Skeletal muscle satellite cell (primary cell): Measurements from ENCODE around the gene DHX29.

Experiments
- H3K27me3 ChIP-seq: 2 replicates; pipeline ENCODE4 v1.7.0; 2013; ENCODE audit warnings: low read length; ENCODE audit not compliant: control insufficient read depth, insufficient read depth
- H3K36me3 ChIP-seq: 2 replicates; pipeline ENCODE4 v1.7.0; 2013; ENCODE audit warnings: mild to moderate bottlenecking, control low read depth, low read length; ENCODE audit not compliant: insufficient read depth
- H3K4me1 ChIP-seq: 2 replicates; pipeline ENCODE4 v1.7.0; 2013; ENCODE audit warnings: low read length; ENCODE audit not compliant: control insufficient read depth, insufficient read depth
- H3K4me2 ChIP-seq: 2 replicates; pipeline ENCODE4 v1.7.0; 2013; ENCODE audit warnings: mild to moderate bottlenecking, low read length
- H3K4me3 ChIP-seq: 2 replicates; pipeline ENCODE4 v1.7.0; 2013; ENCODE audit warnings: low read length
- H3K9ac ChIP-seq: 2 replicates; pipeline ENCODE4 v1.7.0; 2013; ENCODE audit warnings: mild to moderate bottlenecking, low read depth, low read length, moderate library complexity
- H3K9me3 ChIP-seq: replicated peaks from 2 replicates; pipeline ENCODE4 v1.7.0; 2013; ENCODE audit warnings: mild to moderate bottlenecking, control low read depth, low read length

The DHX29 gene

GRCh38 chr5:55276771-55277170 lies 30.7 kb downstream of the DHX29 start:
- Histone ChIP-seq H3K9ac (no peak overlapping the region), H3K36me3 (peaks cover 68% of the 10 kb centered on the region), H3K9me3 (no peaks in the 10 kb centered on the region), H3K27me3 (no peaks in the 10 kb centered on the region), H3K4me3 (no peak overlapping the region), H3K4me1 (peaks cover 9% of the 10 kb centered on the region), H3K4me2 (no peak overlapping the region)

DNA sequence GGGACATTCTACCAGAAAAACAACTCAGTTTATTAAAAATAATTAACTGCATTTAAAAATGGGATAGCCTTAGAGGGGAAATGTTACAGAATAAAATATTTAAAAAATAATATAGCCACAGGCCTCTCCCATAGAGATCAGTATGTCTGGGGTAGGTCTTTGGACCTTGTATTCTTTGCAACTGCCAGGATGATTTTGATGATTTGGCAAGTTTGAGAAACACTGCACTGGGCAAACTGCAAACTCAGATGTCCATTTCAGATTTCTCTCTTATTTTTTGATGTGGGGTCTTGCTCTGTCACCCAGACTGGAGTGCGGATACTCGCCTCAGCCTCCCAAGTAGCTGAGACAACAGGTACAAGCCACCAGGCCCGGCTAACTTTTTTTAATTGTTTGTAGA lies 49.2 kb downstream of the DHX29 start:
- H3K4me1 ChIP-seq, result no peaks in the 10 kb centered on the region
- H3K36me3 ChIP-seq, result peaks cover 72% of the 10 kb centered on the region
- H3K4me2 ChIP-seq, result no peak overlapping the region
- no peaks in the 10 kb centered on the region for H3K9me3 ChIP-seq
- H3K9ac ChIP-seq, result no peak overlapping the region
- no peak overlapping the region for H3K4me3 ChIP-seq
- no peaks in the 10 kb centered on the region for H3K27me3 ChIP-seq

- Histone ChIP-seq H3K9ac (no peak overlapping the region), H3K4me2 (no peak overlapping the region), H3K4me1 (no peaks in the 10 kb centered on the region), H3K27me3 (no peaks in the 10 kb centered on the region), H3K4me3 (no peak overlapping the region), H3K36me3 (peaks cover 47% of the 10 kb centered on the region), H3K9me3 (no peaks in the 10 kb centered on the region)
Observed at GRCh38 chr5:55254802-55255201, 52.7 kb downstream of the DHX29 start.

- H3K4me1 ChIP-seq, result no peaks in the 10 kb centered on the region
Observed at GRCh38 chr5:55250064-55250463, 57.4 kb downstream of the DHX29 start.

DNA sequence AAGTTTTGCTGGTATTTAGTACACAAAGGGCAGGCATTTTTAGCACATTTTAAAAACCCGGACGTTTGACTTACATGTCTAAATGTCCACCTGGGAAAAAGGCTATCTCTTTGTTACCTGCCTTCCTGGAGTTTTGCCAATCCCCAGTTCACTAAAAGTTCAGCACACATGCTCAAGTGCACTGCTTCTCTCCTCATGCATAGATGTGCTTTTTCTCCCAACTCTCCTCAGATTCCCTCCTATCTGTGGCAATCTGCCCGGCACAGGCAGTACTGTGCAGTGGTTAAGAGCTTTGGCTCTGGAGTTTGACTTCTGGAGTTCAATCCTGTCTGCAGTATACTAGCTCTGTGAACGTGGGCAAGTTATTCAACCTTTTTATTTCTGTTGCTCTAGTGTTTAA lies 65.7 kb downstream of the DHX29 start:
- no peak overlapping the region for H3K4me2 ChIP-seq
- no peaks in the 10 kb centered on the region for H3K9me3 ChIP-seq
- no peaks in the 10 kb centered on the region for H3K4me1 ChIP-seq
- H3K9ac ChIP-seq, result no peak overlapping the region
- H3K36me3 ChIP-seq, result no peaks in the 10 kb centered on the region
- H3K27me3 ChIP-seq, result peaks cover 26% of the 10 kb centered on the region
- H3K4me3 ChIP-seq, result no peak overlapping the region

More at GRCh38 chr5:55250064-55250463, 57.4 kb downstream of the DHX29 start:
- H3K9me3 ChIP-seq, result no peaks in the 10 kb centered on the region
- no peak overlapping the region for H3K9ac ChIP-seq
- H3K4me3 ChIP-seq, result no peak overlapping the region
- no peak overlapping the region for H3K4me2 ChIP-seq
- H3K27me3 ChIP-seq, result no peaks in the 10 kb centered on the region
- peaks cover 9% of the 10 kb centered on the region for H3K36me3 ChIP-seq

GRCh38 chr5:55236800-55237199 lies 70.7 kb downstream of the DHX29 start:
- Histone ChIP-seq H3K4me2 (no peak overlapping the region), H3K36me3 (no peaks in the 10 kb centered on the region), H3K4me1 (peaks cover 18% of the 10 kb centered on the region), H3K9me3 (no peaks in the 10 kb centered on the region), H3K27me3 (peaks cover 45% of the 10 kb centered on the region), H3K9ac (no peak overlapping the region), H3K4me3 (no peak overlapping the region)

GRCh38 chr5:55234121-55234700 lies 73.3 kb downstream of the DHX29 start:
- H3K27me3 ChIP-seq, result peaks cover 56% of the 10 kb centered on the region
- no peaks in the 10 kb centered on the region for H3K9me3 ChIP-seq
- no peaks in the 10 kb centered on the region for H3K36me3 ChIP-seq
- H3K9ac ChIP-seq, result peak overlapping the region; percentile 34
- peaks cover 23% of the 10 kb centered on the region for H3K4me1 ChIP-seq
- H3K4me2 ChIP-seq, result peak overlapping the region; percentile 91
- H3K4me3 ChIP-seq, result peak overlapping the region; percentile 70

GRCh38 chr5:55232985-55233928 lies 74.2 kb downstream of the DHX29 start, which contains the start of gene CCNO:
Gene CCNO, minus strand, starts transcription at chr5:55233608. Its CDS starts 85 bp downstream, at chr5:55233523.
- peaks cover 62% of the 10 kb centered on the region for H3K27me3 ChIP-seq
- peak within 1 kb of the TSS; percentile 70 for H3K4me3 ChIP-seq
- H3K9ac ChIP-seq, result peak within 1 kb of the TSS; percentile 34
- peaks cover 23% of the 10 kb centered on the region for H3K4me1 ChIP-seq
- no peaks in the 10 kb centered on the region for H3K36me3 ChIP-seq
- H3K4me2 ChIP-seq, result peak within 1 kb of the TSS; percentile 91
- no peaks in the 10 kb centered on the region for H3K9me3 ChIP-seq

- H3K9ac ChIP-seq, result peak overlapping the region; percentile 34
- peak overlapping the region; percentile 91 for H3K4me2 ChIP-seq
- no peaks in the 10 kb centered on the region for H3K9me3 ChIP-seq
- H3K4me1 ChIP-seq, result peaks cover 26% of the 10 kb centered on the region
- H3K36me3 ChIP-seq, result no peaks in the 10 kb centered on the region
- H3K4me3 ChIP-seq, result peak overlapping the region; percentile 70
- peaks cover 66% of the 10 kb centered on the region for H3K27me3 ChIP-seq
Observed at GRCh38 chr5:55232271-55232984, 75.1 kb downstream of the DHX29 start.

GRCh38 chr5:55231919-55232270 lies 75.6 kb downstream of the DHX29 start:
- H3K4me3 ChIP-seq, result peak overlapping the region; percentile 70
- H3K4me2 ChIP-seq, result peak overlapping the region; percentile 91
- H3K9ac ChIP-seq, result no peak overlapping the region
- no peaks in the 10 kb centered on the region for H3K36me3 ChIP-seq
- no peaks in the 10 kb centered on the region for H3K9me3 ChIP-seq
- peaks cover 65% of the 10 kb centered on the region for H3K27me3 ChIP-seq
- H3K4me1 ChIP-seq, result peaks cover 31% of the 10 kb centered on the region
